K562 (cell line): ENCODE data around the gene ADORA1. TPM values are rescaled to one million over a fixed set of nuclear protein-coding genes. Genes with fewer than 3 reads are reported as not detected.

Experiments
- ATAC-seq: fragments of 200-7000 bp; cut with Tn5 transposase; 3 replicates; pipeline ENCODE4 v1.9.1; 2020; ENCODE audit warnings: moderate library complexity
- BruUV-seq: library from RNA; stranded (reverse); fragments of 400-500 nt; replicated peaks from 2 replicates; lab custom pipeline; 2021; lab: Mats Ljungman, UMichigan
- CTCF ChIA-PET: fragments of 300-600 bp; formaldehyde crosslinking; extraction: SDS; loops from one replicate; lab custom pipeline; 2021; ENCODE audit warnings: low intra/inter-chr PET ratio; lab: Yijun Ruan, JAX
- POLR2A ChIA-PET: fragments of 300-600, 350-650 bp; sonication (Branson Sonifier 250); formaldehyde crosslinking; extraction: SDS; loops from one replicate; lab custom pipeline; 2021; ENCODE audit warnings: antibody characterized with exemption, inconsistent platforms; lab: Yijun Ruan, JAX
- DNase-seq, 4 experiments: peaks; one replicate each; pipeline versions ENCODE4 v3.0.0 to v3.0.0-alpha.2; 2011 to 2018; ENCODE audit warnings: low spot score in 3 of 4, mixed read lengths in 3 of 4; ENCODE audit errors: extremely low read depth in 1 of 4
- FAIRE-seq: peaks from 2 replicates; lab custom pipeline; 2011; peaks lifted over from hg19 to GRCh38; lab: Jason Lieb, UNC
- H2AFZ ChIP-seq: 2 replicates; pipeline ENCODE4 v1.6.0; 2011; ENCODE audit warnings: low read depth, low read length, control low read depth, inconsistent platforms
- H3K27ac ChIP-seq: fragments of 200-600 bp; 3 replicates; pipeline ENCODE4 v1.8.0; 2011; ENCODE audit warnings: low read depth, mild to moderate bottlenecking, control low read depth, inconsistent platforms, low read length, moderate library complexity, mixed read lengths; ENCODE audit errors: extremely low read depth
- H3K27me3 ChIP-seq, 2 experiments: fragments of 300-600 bp in 1 of 2; 2 replicates in 1 of 2; 3 replicates in 1 of 2; pipeline versions ENCODE4 v1.6.0 to v1.8.0; 2011; ENCODE audit warnings: inconsistent platforms in 2 of 2, low read length in 2 of 2, mild to moderate bottlenecking in 1 of 2, mixed read lengths in 1 of 2, moderate library complexity in 1 of 2; ENCODE audit not compliant: control insufficient read depth in 2 of 2, insufficient read depth in 2 of 2
- H3K36me3 ChIP-seq: fragments of 300-600 bp; 3 replicates; pipeline ENCODE4 v1.8.0; 2011; ENCODE audit warnings: mild to moderate bottlenecking, low read length, inconsistent platforms; ENCODE audit not compliant: control insufficient read depth, insufficient read depth
- H3K4me1 ChIP-seq, 2 experiments: fragments of 200-600 bp in 1 of 2; replicated peaks in 1 of 2; 2 replicates in 1 of 2; 3 replicates in 1 of 2; pipeline versions ENCODE4 v1.5.1 to v1.8.0; 2011; ENCODE audit warnings: inconsistent platforms in 2 of 2, low read length in 2 of 2, mild to moderate bottlenecking in 1 of 2, mixed read lengths in 1 of 2, moderate library complexity in 1 of 2; ENCODE audit not compliant: control insufficient read depth in 2 of 2, insufficient read depth in 2 of 2
- H3K4me2 ChIP-seq: 2 replicates; pipeline ENCODE4 v1.6.1; 2011; ENCODE audit warnings: low read length, control low read depth, inconsistent platforms, mixed read lengths; ENCODE audit not compliant: insufficient read depth
- H3K4me3 ChIP-seq: fragments of 200-600 bp; sonication (generic), shearing (Covaris generic); 2 replicates; pipeline ENCODE4 v1.5.1; 2016; ENCODE audit warnings: control low read depth, inconsistent platforms
- H3K79me2 ChIP-seq: fragments of 200-600 bp; 3 replicates; pipeline ENCODE4 v1.8.0; 2011; ENCODE audit warnings: low read length, inconsistent platforms; ENCODE audit not compliant: control insufficient read depth, insufficient read depth
- H3K9ac ChIP-seq, 2 experiments: 2 replicates each; pipeline versions ENCODE4 v1.6.0 to v1.6.1; 2011; ENCODE audit warnings: low read depth in 2 of 2, low read length in 2 of 2, control low read depth in 1 of 2, inconsistent platforms in 1 of 2, mild to moderate bottlenecking in 1 of 2, mixed read lengths in 1 of 2; ENCODE audit not compliant: insufficient read depth in 1 of 2
- H3K9me1 ChIP-seq: one replicate; pipeline ENCODE4 v1.6.0; 2011; ENCODE audit warnings: inconsistent platforms, mild to moderate bottlenecking, low read length, moderate library complexity; ENCODE audit not compliant: control insufficient read depth, insufficient read depth
- H3K9me3 ChIP-seq: replicated peaks from 2 replicates; pipeline ENCODE4 v1.5.1; 2011; ENCODE audit warnings: low read depth, low read length, inconsistent platforms; ENCODE audit not compliant: control insufficient read depth, insufficient read depth
- H4K20me1 ChIP-seq: replicated peaks from 2 replicates; pipeline ENCODE4 v1.6.1; 2011; ENCODE audit warnings: low read length, inconsistent platforms, mixed read lengths; ENCODE audit not compliant: control insufficient read depth, insufficient read depth
- CCNT2 ChIP-seq: IDR thresholded peaks from 2 replicates; pipeline ENCODE4 v1.6.1; 2011; ENCODE audit warnings: borderline replicate concordance, low read depth, mild to moderate bottlenecking, moderate library complexity, mixed read lengths, low read length; ENCODE audit not compliant: insufficient read length; ENCODE audit errors: extremely low read depth
- GABPB1 ChIP-seq: sonication (generic); formaldehyde crosslinking; IDR thresholded peaks from 2 replicates; pipeline ENCODE4 v1.8.0; 2022; ENCODE audit warnings: mild to moderate bottlenecking, missing genetic modification reagents
- MTA2 ChIP-seq: fragments of 450-650 bp; IDR thresholded peaks from 2 replicates; pipeline ENCODE4 v1.6.1; 2016; ENCODE audit warnings: low read depth
- NR1H2 ChIP-seq: sonication (generic); formaldehyde crosslinking; IDR thresholded peaks from 2 replicates; pipeline ENCODE4 v1.4.0; 2020; ENCODE audit warnings: mild to moderate bottlenecking, missing genetic modification reagents
- NR3C1 ChIP-seq: sonication (generic); formaldehyde crosslinking; IDR thresholded peaks from 2 replicates; pipeline ENCODE4 v1.8.1; 2022; ENCODE audit warnings: missing genetic modification reagents
- POLR2AphosphoS2 ChIP-seq: IDR thresholded peaks from 2 replicates; pipeline ENCODE4 v1.6.1; 2012; ENCODE audit warnings: low read length, improper control_type of control experiment
- STAT5B ChIP-seq: fragments of 250-450 bp; sonication (Bioruptor Pico); IDR thresholded peaks from 2 replicates; pipeline ENCODE4 v1.8.0; 2021; ENCODE audit warnings: mild to moderate bottlenecking, inconsistent platforms
- THAP12 ChIP-seq: fragments of 250-450 bp; sonication (Bioruptor Pico); IDR thresholded peaks from 2 replicates; pipeline ENCODE4 v1.9.0; 2021; ENCODE audit warnings: mild to moderate bottlenecking, inconsistent platforms
- ZHX1 ChIP-seq: fragments of 150-350 bp; conservative IDR thresholded peaks from 2 replicates; pipeline ENCODE4 v1.6.1; 2014; ENCODE audit warnings: low read length
- ZNF398 ChIP-seq: fragments of 250-450 bp; sonication (Bioruptor Pico); IDR thresholded peaks from 2 replicates; pipeline ENCODE4 v1.8.0; 2021; ENCODE audit warnings: moderate library complexity, mild to moderate bottlenecking, inconsistent platforms
- ZNF699 ChIP-seq: fragments of 250-450 bp; sonication (Bioruptor Pico); IDR thresholded peaks from 2 replicates; pipeline ENCODE4 v1.8.0; 2021; ENCODE audit warnings: mild to moderate bottlenecking, moderate library complexity; ENCODE audit not compliant: insufficient replicate concordance
- WGBS: fragments of 100-300 bp; shearing (Covaris generic); methylation state at CpG from one replicate; pipeline ENCODE4 v1.1.6; 2016; ENCODE audit warnings: low coverage, mixed read lengths; ENCODE audit not compliant: insufficient coverage; ENCODE audit errors: missing lambda C conversion rate; 5-methylcytosine and 5-hydroxymethylcytosine counted together
- in situ Hi-C: fragments of 300-500 bp; cut with MboI; formaldehyde crosslinking; loops from 4 replicates; pipeline ENCODE4 v1.15.0; 2018; ENCODE audit warnings: inconsistent platforms, mixed read lengths
- intact Hi-C: fragments of 100-400 bp; cut with micrococcal nuclease; formaldehyde crosslinking; loops from 2 replicates; pipeline ENCODE4 v1.14.2; 2022
- polyA plus RNA-seq, 8 experiments: library from polyadenylated mRNA; depleted of rRNA in 4 of 8; stranded (reverse) in 5 of 8; unstranded in 3 of 8; fragments of >200 nt; fragmentation: Nextera tagmentation in 2 of 8; fragmentation: Illumina TruSeq in 1 of 8; extraction: Ambion mirVana in 2 of 8; extraction: Trizol in 1 of 8; gene quantifications; 2 replicates each; pipeline versions ENCODE4 v1.2.1 to v1.2.3, GENCODE V29; 2011 to 2014; ENCODE audit warnings: inconsistent platforms in 1 of 8, missing spikeins in 1 of 8
- total RNA-seq, 7 experiments: library from RNA; depleted of rRNA in 6 of 7; stranded (reverse); fragments of >200 nt in 6 of 7; fragmentation: Illumina TruSeq in 2 of 7; extraction: Trizol in 2 of 7; gene quantifications; 2 replicates each; pipeline versions ENCODE4 v1.2.1 to v1.2.3, GENCODE V29; 2011 to 2021; ENCODE audit warnings: low replicate concordance in 1 of 7

The ADORA1 gene
- total and polyA plus RNA-seq, 9 of the 15 experiments (the other 6 are each of a cell fraction or from before 2014, with no cell fraction given), result not detected

- no peak for TF ChIP-seq NR3C1 (CRISPR knock-in tag)
- no peak for TF ChIP-seq MTA2
- TF ChIP-seq ZNF699 (CRISPR knock-in tag), result no peak
- TF ChIP-seq GABPB1 (CRISPR knock-in tag), result no peak
- no peak for TF ChIP-seq THAP12 (CRISPR knock-in tag)
- TF ChIP-seq, all 486 proteins: peak for 0
Observed at GRCh38 chr1:203077956-203078355, 49.6 kb upstream of the ADORA1 start (continued).

GRCh38 chr1:203078478-203078877 lies 49.0 kb upstream of the ADORA1 start:
- in situ Hi-C loops, result no loop called here
- H3K4me1 ChIP-seq, result peaks cover 0 to 10% of the 10 kb centered on the region in 2 experiments; a peak in 2 of 5 replicates
- BruUV-seq, result no TSS peak
- H3K27me3 ChIP-seq, result peaks cover 42 to 72% of the 10 kb centered on the region in 2 experiments
- no peaks in the 10 kb centered on the region; the same call in 1 of the 2 replicates for H4K20me1 ChIP-seq
- H3K27ac ChIP-seq, result no peak overlapping the region
- POLR2A ChIA-PET, result interaction anchor here (2.2 kb wide), 1 partner anchor 9 kb away, joined by 12 read pairs; the partner anchor contains the start of gene MYOG
- CTCF ChIA-PET, result no interaction called here
- no peaks in the 10 kb centered on the region for H3K36me3 ChIP-seq
- H3K9me3 ChIP-seq, result no peaks in the 10 kb centered on the region
- FAIRE-seq (no peak), ATAC-seq (no peak), DNase-seq (no peak)
- H3K9me1 ChIP-seq, result no peaks in the 10 kb centered on the region
- TF ChIP-seq STAT5B (CRISPR knock-in tag) (no peak), POLR2AphosphoS2 (no peak), ZHX1 (no peak), CCNT2 (no peak), ZNF398 (no peak), NR1H2 (CRISPR knock-in tag) (no peak)
- no peak overlapping the region for H3K4me2 ChIP-seq
- H3K9ac ChIP-seq, result no peak overlapping the region
- no peak overlapping the region for H2AFZ ChIP-seq
- WGBS, result 0% methylated on average over 3 of the region's 3 CpGs
- H3K4me3 ChIP-seq, result no peak overlapping the region
- no peaks in the 10 kb centered on the region for H3K79me2 ChIP-seq
- intact Hi-C loops, result no loop called here
